GM18508 (cell line): ENCODE data around the gene E2F1.
"Not testable (repeated sequence)": the region's sequence is repeated elsewhere in the genome, so short reads cannot be mapped to it uniquely, and the experiment has no call there.

Experiments used
- ATAC-seq: cut with Tn5 transposase; IDR thresholded peaks from one replicate; pipeline ENCODE4 v1.9.1; 2021; ENCODE audit warnings: moderate number of reproducible peaks; ENCODE audit not compliant: insufficient read depth, unreplicated experiment

Gene E2F1

GRCh38 chr20:33713865-33714367 is 27.7 kb upstream of the E2F1 start:
- ATAC-seq = no peak

GRCh38 chr20:33711446-33711738 is 25.2 kb upstream of the E2F1 start:
- ATAC-seq = no peak

- ATAC-seq = no peak
These were observed 24.7 kb upstream of the E2F1 start for GRCh38 chr20:33710681-33711445.

GRCh38 chr20:33709905-33710541 is 23.8 kb upstream of the E2F1 start:
- no peak for ATAC-seq

GRCh38 chr20:33709398-33709797 is 23.2 kb upstream of the E2F1 start:
- no peak for ATAC-seq

GRCh38 chr20:33707668-33708067 is 21.5 kb upstream of the E2F1 start:
- no peak for ATAC-seq

GRCh38 chr20:33704197-33704924 is 18.2 kb upstream of the E2F1 start:
- no peak for ATAC-seq

GRCh38 chr20:33703498-33704137 is 17.4 kb upstream of the E2F1 start:
- no peak for ATAC-seq

- ATAC-seq = no peak
These were observed 16.7 kb upstream of the E2F1 start for GRCh38 chr20:33702861-33703260.

GRCh38 chr20:33701629-33702450 is 15.7 kb upstream of the E2F1 start:
- ATAC-seq = no peak

- not testable (repeated sequence) for ATAC-seq
These were observed 14.7 kb upstream of the E2F1 start for GRCh38 chr20:33700696-33701441.

- not testable (repeated sequence) for ATAC-seq
These were observed 12.8 kb upstream of the E2F1 start for GRCh38 chr20:33698966-33699365.

- ATAC-seq = no peak
These were observed 10.9 kb upstream of the E2F1 start for GRCh38 chr20:33697129-33697528.

GRCh38 chr20:33696448-33696847 is 10.3 kb upstream of the E2F1 start:
- ATAC-seq = no peak

GRCh38 chr20:33694639-33695012 is 8.4 kb upstream of the E2F1 start:
- no peak for ATAC-seq

- ATAC-seq = no peak
These were observed 7.8 kb upstream of the E2F1 start for GRCh38 chr20:33693741-33694638.

GRCh38 chr20:33693289-33693688 is 7.1 kb upstream of the E2F1 start:
- no peak for ATAC-seq

GRCh38 chr20:33689973-33690372 is 3.8 kb upstream of the E2F1 start:
- no peak for ATAC-seq
